ENCODE measurements around the gene ADGRG3.

- TF ChIP-seq ARNTL (CRISPR knock-in tag; IDR thresholded peaks at IDR 0.05; ENCODE audit: borderline replicate concordance, low read depth) = no peak
- TF ChIP-seq TCF4 (CRISPR knock-in tag; IDR thresholded peaks at IDR 0.05; ENCODE audit: borderline replicate concordance) = no peak
- no peak for TF ChIP-seq PPARA (CRISPR knock-in tag; IDR thresholded peaks at IDR 0.05; ENCODE audit: borderline replicate concordance)
- TF ChIP-seq ZFP3 (CRISPR knock-in tag; IDR thresholded peaks at IDR 0.05) = no peak
- TF ChIP-seq ISL1 (CRISPR knock-in tag; IDR thresholded peaks at IDR 0.05) = no peak
- no peak for TF ChIP-seq ZFP30 (CRISPR knock-in tag; IDR thresholded peaks at IDR 0.05)
These were observed 19.3 kb upstream of the ADGRG3 start for GRCh38 chr16:57648581-57649442.
